HL-60 (cell line): ENCODE results near the gene TMEM154.

Experiments used
- DNase-seq, 2 experiments: peaks; one replicate each; pipeline ENCODE4 v3.0.0-alpha.2; 2010 to 2020; ENCODE audit warnings: low read depth in 1 of 2, low spot score in 1 of 2
- H3K27ac ChIP-seq: fragments of 250-450 bp; sonication (Bioruptor Pico); replicated peaks from 2 replicates; pipeline ENCODE4 v1.5.1; 2020; ENCODE audit warnings: mild to moderate bottlenecking, moderate library complexity
- H3K27me3 ChIP-seq: fragments of 250-450 bp; sonication (Bioruptor Pico); 2 replicates; pipeline ENCODE4 v1.5.1; 2021; ENCODE audit warnings: mild to moderate bottlenecking, moderate library complexity; ENCODE audit not compliant: insufficient read depth, poor library complexity, severe bottlenecking
- H3K4me3 ChIP-seq: replicated peaks from 2 replicates; pipeline ENCODE4 v1.5.1; 2011; ENCODE audit warnings: mild to moderate bottlenecking, control low read depth, low read length; ENCODE audit not compliant: insufficient read depth
- CTCF ChIP-seq: IDR thresholded peaks from one replicate; pipeline ENCODE4 v1.5.1; 2011; ENCODE audit warnings: low read length, control low read depth, inconsistent platforms; ENCODE audit not compliant: insufficient read depth
- GABPA ChIP-seq: IDR thresholded peaks from 2 replicates; pipeline ENCODE4 v1.6.1; 2012; ENCODE audit warnings: low read depth
- POLR2AphosphoS5 ChIP-seq: IDR thresholded peaks from 2 replicates; pipeline ENCODE4 v1.6.1; 2012; ENCODE audit warnings: low read depth
- REST ChIP-seq: IDR thresholded peaks from 2 replicates; pipeline ENCODE4 v1.6.1; 2012; ENCODE audit warnings: low read depth; ENCODE audit not compliant: insufficient replicate concordance
- SPI1 ChIP-seq: IDR thresholded peaks from 2 replicates; pipeline ENCODE4 v1.6.1; 2012; ENCODE audit warnings: low read depth, mild to moderate bottlenecking, borderline replicate concordance

Gene TMEM154

DNA sequence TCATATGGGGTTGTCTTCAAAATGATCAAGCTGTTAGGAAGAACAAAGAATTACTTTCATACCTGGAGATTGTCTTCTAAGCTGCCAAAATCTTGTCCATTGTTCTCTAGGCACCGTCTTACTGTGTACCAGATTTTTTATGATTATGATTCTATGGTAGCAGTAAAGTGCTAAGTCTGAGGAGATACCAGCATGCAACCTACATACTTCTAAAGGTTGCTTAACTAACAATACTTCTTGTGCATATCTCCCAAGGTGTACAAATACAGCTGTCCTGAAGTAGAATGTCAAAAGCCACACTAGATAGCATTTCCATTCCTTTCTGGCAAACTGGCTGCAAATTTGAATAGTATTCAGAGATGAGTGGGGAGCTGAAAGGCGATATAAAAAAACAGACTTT, 81.3 kb downstream of the TMEM154 start:
- DNase-seq = no peak
- Histone ChIP-seq H3K27ac (no peak overlapping the region), H3K4me3 (no peak overlapping the region), H3K27me3 (no peaks in the 10 kb centered on the region)
- no peak for TF ChIP-seq SPI1
- TF ChIP-seq GABPA = no peak
- TF ChIP-seq REST = no peak
- no peak for TF ChIP-seq POLR2AphosphoS5
- no peak for TF ChIP-seq CTCF

DNA sequence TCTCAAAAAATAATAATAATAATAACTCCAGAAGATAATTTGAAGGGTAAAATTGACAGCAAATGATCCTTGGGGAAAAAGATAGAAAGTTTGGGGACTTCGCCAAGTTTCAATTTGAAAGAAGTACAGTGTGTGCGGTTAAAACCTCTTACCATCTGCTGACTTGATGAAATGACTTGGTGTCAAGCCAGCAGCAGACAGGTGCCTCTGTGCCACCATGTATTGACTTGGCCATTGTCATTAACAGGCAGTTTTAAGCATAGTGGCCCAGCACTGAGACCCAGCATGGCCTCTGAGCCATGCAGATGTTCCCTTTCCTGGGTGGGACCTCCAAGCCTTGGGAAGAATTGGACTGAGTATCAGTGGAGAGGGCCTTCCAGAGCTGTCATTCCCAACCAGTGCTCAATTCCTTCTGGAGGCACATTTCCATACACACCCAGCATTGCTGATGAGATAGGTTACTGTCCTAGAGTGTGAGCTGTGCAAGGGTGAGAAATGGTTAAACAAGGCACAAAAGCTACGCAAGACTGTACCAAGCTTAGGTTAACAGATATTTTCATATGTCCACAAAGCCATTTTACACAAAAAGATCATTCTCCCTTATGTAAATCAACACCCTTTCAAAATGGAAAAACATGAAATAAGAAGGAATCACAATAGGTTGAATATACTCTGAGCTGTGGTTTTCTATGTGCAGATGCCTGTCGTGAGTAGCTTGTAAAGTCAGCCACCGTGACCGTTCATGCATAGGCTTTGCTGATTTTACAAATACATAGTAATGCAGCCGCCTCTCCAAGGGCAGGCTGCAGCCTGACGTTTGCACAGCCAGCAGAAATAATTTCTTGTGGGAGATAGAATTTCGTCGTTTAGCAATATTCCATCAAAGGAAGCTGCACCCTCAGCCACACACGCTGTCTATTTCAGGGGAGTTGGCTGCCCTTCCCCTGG, 84.5 kb downstream of the TMEM154 start:
- no peak overlapping the region for H3K4me3 ChIP-seq
- no peak for DNase-seq
- H3K27ac ChIP-seq = no peak overlapping the region
- H3K27me3 ChIP-seq = no peaks in the 10 kb centered on the region
- TF ChIP-seq SPI1 = no peak
- no peak for TF ChIP-seq CTCF
- TF ChIP-seq GABPA = no peak
- TF ChIP-seq REST = no peak
- no peak for TF ChIP-seq POLR2AphosphoS5

DNA sequence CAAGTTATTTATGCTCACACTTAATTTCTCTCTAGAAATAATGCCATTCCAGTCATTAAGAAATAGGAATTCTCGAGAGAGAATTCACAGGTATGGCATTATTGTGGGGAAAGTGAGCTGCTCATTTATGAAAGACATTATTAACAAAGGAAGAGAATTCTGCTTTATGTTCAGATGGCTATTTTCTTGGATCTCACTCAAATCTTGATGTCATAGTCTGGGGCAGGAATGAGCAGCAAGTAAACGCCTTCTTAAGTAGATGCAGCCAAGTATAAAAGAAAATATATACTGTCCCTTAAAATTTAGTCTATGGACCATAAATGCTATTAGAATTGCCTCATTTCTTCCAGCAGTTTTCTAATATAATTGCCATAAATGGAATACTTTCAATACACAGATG, 85.7 kb downstream of the TMEM154 start:
- Histone ChIP-seq H3K4me3 (no peak overlapping the region), H3K27me3 (no peaks in the 10 kb centered on the region), H3K27ac (no peak overlapping the region)
- no peak for TF ChIP-seq SPI1
- no peak for TF ChIP-seq POLR2AphosphoS5
- TF ChIP-seq REST = no peak
- no peak for TF ChIP-seq CTCF
- no peak for TF ChIP-seq GABPA
- DNase-seq = no peak
